ENCODE data around the gene DHX34. TPM values are rescaled to one million over a fixed set of nuclear protein-coding genes. Genes with fewer than 3 reads are reported as not detected.
A peak's percentile ranks its signal among the peaks of the same experiment; 100 is the strongest.
"Not testable (repeated sequence)": the region's sequence is repeated elsewhere in the genome, so short reads cannot be mapped to it uniquely, and the experiment has no call there.

DHX34 gene
- total and polyA plus RNA-seq, 4 experiments from 2014 or later = 1.7 to 27.3 (median 17.0) TPM

DNA sequence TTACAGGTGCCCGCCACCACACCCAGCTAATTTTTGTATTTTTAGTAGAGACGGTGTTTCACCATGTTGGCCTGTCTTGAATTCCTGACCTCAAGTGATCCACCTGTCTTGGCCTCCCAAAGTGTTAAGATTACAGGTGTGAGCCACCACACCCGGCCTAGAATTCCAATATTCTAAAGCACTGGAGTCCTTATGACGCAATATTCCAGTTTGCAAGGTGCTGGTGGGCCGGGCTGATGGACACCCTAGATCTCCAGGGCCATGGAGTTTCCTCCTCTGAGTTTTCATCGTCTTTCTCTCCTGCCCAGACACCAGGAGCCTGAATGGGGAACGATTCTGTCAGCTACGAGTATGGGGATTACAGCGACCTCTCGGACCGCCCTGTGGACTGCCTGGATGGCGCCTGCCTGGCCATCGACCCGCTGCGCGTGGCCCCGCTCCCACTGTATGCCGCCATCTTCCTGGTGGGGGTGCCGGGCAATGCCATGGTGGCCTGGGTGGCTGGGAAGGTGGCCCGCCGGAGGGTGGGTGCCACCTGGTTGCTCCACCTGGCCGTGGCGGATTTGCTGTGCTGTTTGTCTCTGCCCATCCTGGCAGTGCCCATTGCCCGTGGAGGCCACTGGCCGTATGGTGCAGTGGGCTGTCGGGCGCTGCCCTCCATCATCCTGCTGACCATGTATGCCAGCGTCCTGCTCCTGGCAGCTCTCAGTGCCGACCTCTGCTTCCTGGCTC, 8.5 kb upstream of the DHX34 start:
- POLR2A ChIA-PET (ENCODE audit: partially characterized antibody) = no interaction called here
- Mint-ChIP-seq H3K27ac (no peak overlapping the region), H3K36me3 (peaks cover 0 to 4% of the 10 kb centered on the region in 2 donors), H3K27me3 (no peaks in the 10 kb centered on the region), H3K4me3 (no peak overlapping the region), H3K4me1 (peaks cover 7 to 20% (median 12%) of the 10 kb centered on the region in 4 donors), H3K9me3 (no peaks in the 10 kb centered on the region)
- H3K27ac ChIP-seq (ENCODE audit: low read depth, low read length) = no peak overlapping the region
- CTCF ChIA-PET (ENCODE audit: partially characterized antibody) = interaction anchor here (6.9 kb wide), 1 partner anchor 9 kb away, joined by 58 read pairs; the partner anchor contains the start of gene DHX34
- no peak overlapping the region for H3K4me3 ChIP-seq (ENCODE audit: low read length in 2 of 2)
- no peaks in the 10 kb centered on the region for H3K27me3 ChIP-seq (ENCODE audit: insufficient read depth, low read length)
- DNase-seq = no peak
- intact Hi-C loops (cut with micrococcal nuclease) = no loop called here
- peaks cover 16% of the 10 kb centered on the region for H3K4me1 ChIP-seq (ENCODE audit: insufficient read depth, low read length)
- H3K36me3 ChIP-seq (ENCODE audit: insufficient read depth, low read length) = no peaks in the 10 kb centered on the region
- no peaks in the 10 kb centered on the region for H3K9me3 ChIP-seq (ENCODE audit: control insufficient read depth in 1 of 2, low read length in 2 of 2)

DNA sequence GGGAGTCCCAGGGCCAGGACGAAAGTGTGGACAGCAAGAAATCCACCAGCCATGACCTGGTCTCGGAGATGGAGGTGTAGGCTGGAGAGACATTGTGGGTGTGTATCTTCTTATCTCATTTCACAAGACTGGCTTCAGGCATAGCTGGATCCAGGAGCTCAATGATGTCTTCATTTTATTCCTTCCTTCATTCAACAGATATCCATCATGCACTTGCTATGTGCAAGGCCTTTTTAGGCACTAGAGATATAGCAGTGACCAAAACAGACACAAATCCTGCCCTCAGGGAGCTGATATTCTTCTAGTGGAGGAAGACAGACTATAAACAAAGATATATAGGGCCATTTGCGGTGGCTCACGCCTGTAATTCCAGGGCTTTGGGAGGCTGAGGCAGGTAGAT, 7.4 kb upstream of the DHX34 start:
- H3K9me3 Mint-ChIP-seq = no peaks in the 10 kb centered on the region
- H3K27me3 ChIP-seq (ENCODE audit: insufficient read depth, low read length) = no peaks in the 10 kb centered on the region
- no peak overlapping the region for H3K4me3 ChIP-seq (ENCODE audit: low read length in 2 of 2)
- ChIA-PET CTCF (ENCODE audit: partially characterized antibody) (no interaction called here), POLR2A (ENCODE audit: partially characterized antibody) (no interaction called here)
- no peak for DNase-seq
- H3K27ac ChIP-seq (ENCODE audit: low read depth, low read length) = no peak overlapping the region
- H3K27me3 Mint-ChIP-seq = no peaks in the 10 kb centered on the region
- intact Hi-C loops (cut with micrococcal nuclease) = no loop called here
- H3K9me3 ChIP-seq (ENCODE audit: control insufficient read depth in 1 of 2, low read length in 2 of 2) = no peaks in the 10 kb centered on the region
- H3K4me1 ChIP-seq (ENCODE audit: insufficient read depth, low read length) = peaks cover 5% of the 10 kb centered on the region
- H3K27ac Mint-ChIP-seq = no peak overlapping the region
- peaks cover under 1 to 10% (median 2%) of the 10 kb centered on the region in 4 donors for H3K4me1 Mint-ChIP-seq
- H3K36me3 Mint-ChIP-seq = peaks cover 0 to 4% of the 10 kb centered on the region in 2 donors
- no peaks in the 10 kb centered on the region for H3K36me3 ChIP-seq (ENCODE audit: insufficient read depth, low read length)
- H3K4me3 Mint-ChIP-seq = no peak overlapping the region

DNA sequence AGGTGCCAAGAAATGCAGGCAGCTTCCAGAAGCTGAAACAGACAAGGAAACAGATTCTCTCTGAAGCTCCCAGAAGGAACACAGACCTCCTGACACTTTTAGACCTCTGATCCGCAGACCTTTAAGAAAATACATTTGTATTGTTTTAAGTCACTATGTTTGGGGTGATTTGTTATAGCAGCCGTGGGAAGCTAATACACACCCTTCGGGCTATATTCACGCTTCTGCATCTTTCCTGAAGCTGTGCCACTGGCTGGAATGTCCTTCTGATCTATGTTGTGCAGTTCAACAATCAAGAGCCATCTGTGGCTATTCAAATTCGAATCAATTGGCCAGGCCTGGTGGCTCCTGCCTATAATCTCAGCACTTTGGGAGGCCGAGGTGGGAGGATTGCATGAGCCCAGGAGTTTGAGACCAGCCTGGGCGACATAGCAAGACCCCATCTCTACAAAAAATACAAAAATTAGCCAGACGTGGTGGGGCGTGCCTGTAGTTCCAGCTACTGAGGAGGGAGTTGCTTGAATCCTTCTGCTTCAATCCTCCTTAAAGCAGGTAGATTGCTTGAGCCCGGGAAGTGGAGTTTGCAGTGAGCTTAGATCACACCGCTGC, 5.8 kb upstream of the DHX34 start:
- peaks cover 0 to under 1% (median 0%) of the 10 kb centered on the region in 4 donors for H3K4me1 Mint-ChIP-seq
- CTCF ChIA-PET (ENCODE audit: partially characterized antibody) = no interaction called here

DNA sequence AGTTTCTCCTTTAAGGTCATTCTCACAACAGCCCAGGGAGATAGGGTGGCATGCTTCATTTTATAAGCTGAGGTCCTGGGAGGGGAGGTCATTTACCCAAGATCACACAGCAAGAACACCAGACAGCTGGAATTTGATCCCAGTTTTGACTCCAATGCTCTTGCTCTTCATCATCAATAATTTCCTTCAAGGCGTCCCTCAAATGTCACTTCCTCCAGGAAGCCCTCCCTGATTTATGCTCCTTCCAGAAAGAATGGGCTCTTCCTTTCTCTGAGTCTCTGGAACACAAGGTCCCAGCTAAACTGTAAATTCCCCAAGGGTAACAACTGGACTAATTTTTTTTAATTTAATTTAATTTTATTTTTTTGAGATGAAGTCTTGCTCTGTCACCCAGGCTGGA, 4.7 kb upstream of the DHX34 start:
- Mint-ChIP-seq H3K4me1 (peaks cover 5 to 11% (median 8%) of the 10 kb centered on the region in 4 donors), H3K4me3 (no peak overlapping the region), H3K27me3 (peaks cover 0 to 2% of the 10 kb centered on the region in 2 donors), H3K9me3 (peaks cover 0 to 2% (median 0%) of the 10 kb centered on the region in 8 donors), H3K27ac (no peak overlapping the region), H3K36me3 (peaks cover 0 to 10% of the 10 kb centered on the region in 2 donors)
- ChIA-PET CTCF (ENCODE audit: partially characterized antibody) (interaction anchor here (0.8 kb wide), 1 partner anchor 10 kb away, joined by 3 read pairs; no protein-coding TSS in a partner anchor), POLR2A (ENCODE audit: partially characterized antibody) (no interaction called here)
- Histone ChIP-seq H3K4me1 (ENCODE audit: insufficient read depth, low read length) (peaks cover 4% of the 10 kb centered on the region), H3K36me3 (ENCODE audit: insufficient read depth, low read length) (no peaks in the 10 kb centered on the region), H3K27ac (ENCODE audit: low read depth, low read length) (no peak overlapping the region), H3K4me3 (ENCODE audit: low read length in 2 of 2) (no peak overlapping the region), H3K27me3 (ENCODE audit: insufficient read depth, low read length) (no peaks in the 10 kb centered on the region), H3K9me3 (ENCODE audit: control insufficient read depth in 1 of 2, low read length in 2 of 2) (no peaks in the 10 kb centered on the region)
- no peak for DNase-seq
- intact Hi-C loops (cut with micrococcal nuclease) = no loop called here

More for the DNA sequence above, 5.8 kb upstream of the DHX34 start:
- Mint-ChIP-seq H3K36me3 (peaks cover 0 to 4% of the 10 kb centered on the region in 2 donors), H3K9me3 (no peaks in the 10 kb centered on the region), H3K27ac (no peak overlapping the region), H3K4me3 (no peak overlapping the region), H3K27me3 (peaks cover 0 to 2% of the 10 kb centered on the region in 2 donors)
- Histone ChIP-seq H3K9me3 (ENCODE audit: control insufficient read depth in 1 of 2, low read length in 2 of 2) (no peaks in the 10 kb centered on the region), H3K27me3 (ENCODE audit: insufficient read depth, low read length) (no peaks in the 10 kb centered on the region), H3K4me3 (ENCODE audit: low read length in 2 of 2) (no peak overlapping the region), H3K4me1 (ENCODE audit: insufficient read depth, low read length) (no peaks in the 10 kb centered on the region), H3K36me3 (ENCODE audit: insufficient read depth, low read length) (no peaks in the 10 kb centered on the region), H3K27ac (ENCODE audit: low read depth, low read length) (no peak overlapping the region)
- POLR2A ChIA-PET (ENCODE audit: partially characterized antibody) = no interaction called here
- intact Hi-C loops (cut with micrococcal nuclease) = no loop called here
- no peak for DNase-seq

DNA sequence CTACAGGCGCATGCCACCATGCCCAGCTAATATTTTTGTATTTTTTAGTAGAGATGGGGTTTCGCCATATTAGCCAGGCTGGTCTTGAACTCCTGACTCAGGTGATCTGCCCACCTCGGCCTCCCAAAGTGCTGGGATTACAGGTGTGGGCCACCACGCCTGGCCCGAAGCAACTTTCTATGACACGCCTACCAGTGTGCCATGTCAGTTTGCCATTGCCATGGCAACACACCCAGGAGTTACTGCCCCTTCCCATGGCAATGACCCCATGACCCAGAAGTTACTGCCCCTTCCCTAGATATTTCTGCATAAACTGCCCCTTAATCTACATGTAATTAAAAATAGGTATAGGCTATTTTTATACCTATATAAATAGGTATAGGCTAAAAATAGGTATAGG, 3.1 kb upstream of the DHX34 start:
- intact Hi-C loops (cut with micrococcal nuclease) = loop anchor here (5.0 kb wide), 1 partner anchor 1939 kb away; the partner anchor contains the start of genes POLR1G and PPP1R13L
- H3K27ac ChIP-seq (ENCODE audit: low read depth, low read length); H3K4me3 Mint-ChIP-seq; H3K27me3 ChIP-seq (ENCODE audit: insufficient read depth, low read length); H3K4me3 ChIP-seq (ENCODE audit: low read length in 2 of 2); H3K9me3 Mint-ChIP-seq; H3K27ac Mint-ChIP-seq; DNase-seq; H3K9me3 ChIP-seq (ENCODE audit: control insufficient read depth in 1 of 2, low read length in 2 of 2); H3K27me3 Mint-ChIP-seq; H3K36me3 ChIP-seq (ENCODE audit: insufficient read depth, low read length): not testable (repeated sequence)
- H3K4me1 Mint-ChIP-seq = peaks cover 15 to 25% (median 21%) of the 10 kb centered on the region in 4 donors
- peaks cover 19% of the 10 kb centered on the region for H3K4me1 ChIP-seq (ENCODE audit: insufficient read depth, low read length)
- CTCF ChIA-PET (ENCODE audit: partially characterized antibody) = interaction anchor here (0.8 to 1.6 kb wide), 2 partner anchors 11 to 42 kb away, joined by 3 to 6 read pairs; no protein-coding TSS in a partner anchor
- H3K36me3 Mint-ChIP-seq = peaks cover 5 to 16% of the 10 kb centered on the region in 2 donors
- POLR2A ChIA-PET (ENCODE audit: partially characterized antibody) = interaction anchor here (1.0 kb wide), 1 partner anchor 12 kb away, joined by 3 read pairs; no protein-coding TSS in a partner anchor

DNA sequence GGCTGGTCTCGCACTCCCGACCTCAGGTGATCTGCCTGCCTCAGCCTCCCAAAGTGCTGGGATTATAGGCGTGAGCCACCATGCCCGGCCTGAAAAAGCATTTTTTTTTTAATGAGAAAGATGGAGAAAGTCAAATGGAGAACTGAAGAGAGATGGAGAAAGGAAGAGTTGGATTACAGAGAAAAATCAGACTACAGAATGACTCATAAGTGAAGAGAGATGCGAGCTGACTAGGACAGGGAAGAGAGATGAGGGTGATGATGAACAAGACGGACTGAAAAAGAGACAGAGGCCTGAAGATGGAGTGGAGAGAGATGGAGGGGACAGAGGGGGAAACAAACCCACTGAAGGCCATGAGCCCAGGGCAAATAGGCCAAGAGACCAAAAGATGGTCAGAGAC, 1.5 kb downstream of the DHX34 start:
- no peak for DNase-seq
- peaks cover 0 to 2% (median 0%) of the 10 kb centered on the region in 8 donors for H3K9me3 Mint-ChIP-seq
- H3K27me3 ChIP-seq (ENCODE audit: insufficient read depth, low read length) = no peaks in the 10 kb centered on the region
- peaks cover 27% of the 10 kb centered on the region for H3K4me1 ChIP-seq (ENCODE audit: insufficient read depth, low read length)
- H3K27ac Mint-ChIP-seq = peak overlapping the region in 4 of 7 donors; percentile 18 to 60 (median 32)
- peaks cover 23 to 58% (median 36%) of the 10 kb centered on the region in 4 donors for H3K4me1 Mint-ChIP-seq
- intact Hi-C loops (cut with micrococcal nuclease) = no loop called here
- no peaks in the 10 kb centered on the region for H3K9me3 ChIP-seq (ENCODE audit: control insufficient read depth in 1 of 2, low read length in 2 of 2)
- H3K4me3 Mint-ChIP-seq = peak overlapping the region; percentile 47 to 98 (median 66)
- no peak overlapping the region for H3K27ac ChIP-seq (ENCODE audit: low read depth, low read length)
- peaks cover 0 to 2% of the 10 kb centered on the region in 2 donors for H3K27me3 Mint-ChIP-seq
- peaks cover 16 to 34% of the 10 kb centered on the region in 2 donors for H3K36me3 Mint-ChIP-seq
- H3K4me3 ChIP-seq (ENCODE audit: low read length in 2 of 2) = no peak overlapping the region
- ChIA-PET CTCF (ENCODE audit: partially characterized antibody) (interaction anchor here (0.6 to 2.9 kb wide), 4 partner anchors 13 to 601 kb away, joined by 3 to 58 read pairs (median 8); no protein-coding TSS in a partner anchor), POLR2A (ENCODE audit: partially characterized antibody) (interaction anchor here (2.4 to 3.3 kb wide), 2 partner anchors 15 to 76 kb away, joined by 21 to 49 read pairs; partner anchors contain the start of gene INAFM1)
- peaks cover 24% of the 10 kb centered on the region for H3K36me3 ChIP-seq (ENCODE audit: insufficient read depth, low read length)

DNA sequence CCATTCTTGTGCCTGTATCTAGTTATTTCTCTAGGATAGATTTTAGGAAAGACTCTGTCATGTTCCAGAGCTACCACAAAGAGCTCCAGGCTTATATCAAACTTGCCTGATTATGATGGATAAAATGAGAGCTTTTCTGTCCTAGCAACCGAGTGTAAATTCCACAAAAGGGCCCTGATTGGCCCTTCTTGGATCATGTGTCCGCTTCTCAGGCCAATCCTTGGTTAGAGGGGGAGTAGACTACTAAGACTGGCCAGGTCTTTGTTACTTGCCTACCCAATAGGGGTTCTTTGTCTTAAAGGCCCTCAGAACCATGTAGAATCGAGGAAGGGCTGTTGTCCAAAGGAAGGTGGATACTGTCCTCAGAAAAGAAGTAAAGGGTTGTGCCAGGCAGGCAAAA, 2.4 kb downstream of the DHX34 start:
- Mint-ChIP-seq H3K36me3 (peaks cover 25 to 41% of the 10 kb centered on the region in 2 donors), H3K9me3 (peaks cover 0 to 2% (median 0%) of the 10 kb centered on the region in 8 donors), H3K27me3 (peaks cover 0 to 2% of the 10 kb centered on the region in 2 donors), H3K27ac (peak overlapping the region in 5 of 7 donors; percentile 30 to 86 (median 48)), H3K4me3 (peak overlapping the region; percentile 20 to 60 (median 34)), H3K4me1 (peaks cover 23 to 58% (median 36%) of the 10 kb centered on the region in 4 donors)
- no peaks in the 10 kb centered on the region for H3K9me3 ChIP-seq (ENCODE audit: control insufficient read depth in 1 of 2, low read length in 2 of 2)
- peaks cover 24% of the 10 kb centered on the region for H3K36me3 ChIP-seq (ENCODE audit: insufficient read depth, low read length)
- DNase-seq = no peak
- H3K27me3 ChIP-seq (ENCODE audit: insufficient read depth, low read length) = no peaks in the 10 kb centered on the region
- no peak overlapping the region for H3K27ac ChIP-seq (ENCODE audit: low read depth, low read length)
- intact Hi-C loops (cut with micrococcal nuclease) = no loop called here
- H3K4me1 ChIP-seq (ENCODE audit: insufficient read depth, low read length) = peaks cover 27% of the 10 kb centered on the region
- POLR2A ChIA-PET (ENCODE audit: partially characterized antibody) = no interaction called here
- no peak overlapping the region for H3K4me3 ChIP-seq (ENCODE audit: low read length in 2 of 2)
- CTCF ChIA-PET (ENCODE audit: partially characterized antibody) = interaction anchor here (0.6 to 0.9 kb wide), 3 partner anchors 40 to 76 kb away, joined by 3 read pairs; no protein-coding TSS in a partner anchor
